B cell (primary cell): Measurements from ENCODE around the gene PCDHA13. TPM values are rescaled to one million over a fixed set of nuclear protein-coding genes. Genes with fewer than 3 reads are reported as not detected.

Source experiments
- ATAC-seq: fragments of 200-7000 bp; cut with Tn5 transposase; one replicate; pipeline ENCODE4 v1.10.0; 2021; ENCODE audit warnings: low read depth, mild to moderate bottlenecking, moderate number of reproducible peaks, moderate library complexity
- CTCF ChIA-PET: fragments of 350-600 bp; sonication (Branson Sonifier 250); formaldehyde crosslinking; loops from one replicate; lab custom pipeline; 2021; ENCODE audit warnings: antibody characterized with exemption, inconsistent platforms; lab: Charles Lee
- POLR2A ChIA-PET: fragments of 350-600 bp; sonication (Branson Sonifier 250); formaldehyde crosslinking; loops from one replicate; lab custom pipeline; 2021; ENCODE audit warnings: antibody characterized with exemption; lab: Charles Lee
- DNase-seq: peaks from one replicate; pipeline ENCODE4 v3.0.0; 2013
- H2AFZ ChIP-seq: 2 replicates; pipeline ENCODE4 v1.6.1; 2012; ENCODE audit warnings: mild to moderate bottlenecking, low read depth, low read length; ENCODE audit not compliant: insufficient read depth, poor library complexity, severe bottlenecking
- H3K27ac ChIP-seq, 2 donors: 1 replicate in 1 of 2; 2 replicates in 1 of 2; pipeline ENCODE4 v1.5.1; 2012 to 2013; ENCODE audit warnings: low read length in 2 of 2, mild to moderate bottlenecking in 2 of 2, moderate library complexity in 1 of 2
- H3K27me3 ChIP-seq, 4 experiments: fragments of 200-600 bp in 1 of 4; sonication (generic) in 1 of 4; replicated peaks in 1 of 4; 1 replicate in 2 of 4; 2 replicates in 2 of 4; pipeline versions ENCODE4 v1.6.1 to v1.7.0; 2013 to 2016; ENCODE audit warnings: low read length in 3 of 4, mild to moderate bottlenecking in 2 of 4, mixed read lengths in 1 of 4, moderate library complexity in 1 of 4; ENCODE audit not compliant: insufficient read depth in 4 of 4, control insufficient read depth in 3 of 4; ENCODE audit errors: control extremely low read depth in 1 of 4
- H3K36me3 ChIP-seq, 2 experiments: replicated peaks in 1 of 2; 1 replicate in 1 of 2; 2 replicates in 1 of 2; pipeline versions ENCODE4 v1.6.1 to v1.7.1; 2013; ENCODE audit warnings: low read length in 1 of 2; ENCODE audit not compliant: insufficient read depth in 2 of 2, control insufficient read depth in 1 of 2; ENCODE audit errors: control extremely low read depth in 1 of 2, extremely low read depth in 1 of 2
- H3K4me1 ChIP-seq, 2 donors: fragments of 200-600 bp in 1 of 2; sonication (generic) in 1 of 2; 1 replicate in 1 of 2; 2 replicates in 1 of 2; pipeline versions ENCODE4 v1.5.1 to v1.6.1; 2013 to 2017; ENCODE audit warnings: low read length in 2 of 2; ENCODE audit not compliant: control insufficient read depth in 2 of 2, insufficient read depth in 2 of 2
- H3K4me2 ChIP-seq: replicated peaks from 2 replicates; pipeline ENCODE3; 2012; ENCODE audit warnings: mild to moderate bottlenecking, low read depth, low read length; ENCODE audit not compliant: poor library complexity, severe bottlenecking
- H3K4me3 ChIP-seq, 5 experiments: fragments of 200-600 bp in 1 of 5; sonication (generic) in 1 of 5; 1 replicate in 3 of 5; 2 replicates in 2 of 5; pipeline versions ENCODE4 v1.5.1 to v1.7.0; 2011 to 2016; ENCODE audit warnings: low read length in 4 of 5, mild to moderate bottlenecking in 4 of 5, low read depth in 2 of 5, control low read depth in 1 of 5, moderate library complexity in 1 of 5; ENCODE audit not compliant: insufficient read depth in 1 of 5; ENCODE audit errors: control extremely low read depth in 1 of 5, extremely low read depth in 1 of 5
- H3K79me2 ChIP-seq: fragments of 200-600 bp; sonication (generic); one replicate; pipeline ENCODE4 v1.6.0; 2016; ENCODE audit warnings: low read length; ENCODE audit not compliant: control insufficient read depth, insufficient read depth
- H3K9ac ChIP-seq: fragments of 200-600 bp; sonication (generic); 2 replicates; pipeline ENCODE4 v1.6.1; 2017; ENCODE audit warnings: mild to moderate bottlenecking, low read length, moderate library complexity
- H3K9me3 ChIP-seq, 3 donors: one replicate each; pipeline versions ENCODE4 v1.6.1 to v1.7.1; 2013; ENCODE audit warnings: low read length in 2 of 3; ENCODE audit not compliant: control insufficient read depth in 2 of 3, insufficient read depth in 1 of 3; ENCODE audit errors: control extremely low read depth in 1 of 3
- H4K20me1 ChIP-seq: 2 replicates; pipeline ENCODE4 v1.6.0; 2012; ENCODE audit warnings: mild to moderate bottlenecking, low read length; ENCODE audit not compliant: insufficient read depth, control insufficient read depth, poor library complexity, severe bottlenecking
- H3K27ac Mint-ChIP-seq: one replicate; pipeline ENCODE4 v1.8.0; 2021; ENCODE audit warnings: mixed read lengths
- H3K27me3 Mint-ChIP-seq: one replicate; pipeline ENCODE4 v1.8.0; 2021; ENCODE audit warnings: mixed read lengths
- H3K4me1 Mint-ChIP-seq: one replicate; pipeline ENCODE4 v1.8.0; 2021; ENCODE audit warnings: mixed read lengths
- H3K4me3 Mint-ChIP-seq: one replicate; pipeline ENCODE4 v1.8.0; 2021; ENCODE audit warnings: mixed read lengths
- H3K9me3 Mint-ChIP-seq: one replicate; pipeline ENCODE4 v1.8.0; 2022; ENCODE audit warnings: mixed read lengths; ENCODE audit not compliant: insufficient read depth
- EZH2 ChIP-seq: IDR thresholded peaks from 2 replicates; pipeline ENCODE4 v1.6.1; 2012; ENCODE audit warnings: borderline replicate concordance, low read depth, mild to moderate bottlenecking, moderate library complexity, low read length; ENCODE audit not compliant: insufficient read depth, poor library complexity, severe bottlenecking
- WGBS: methylation state at CpG from one replicate; pipeline ENCODE4 v1.1.5; 2013; ENCODE audit warnings: missing lambda C conversion rate; ENCODE audit not compliant: insufficient coverage; 5-methylcytosine and 5-hydroxymethylcytosine counted together
- intact Hi-C: fragments of 100-400 bp; cut with micrococcal nuclease; formaldehyde crosslinking; loops from one replicate; pipeline ENCODE4 v1.10.0; 2022
- polyA minus RNA-seq: library from RNA; depleted of rRNA, polyadenylated mRNA; stranded (reverse); fragments of >200 nt; gene quantifications from 2 replicates; pipeline ENCODE4 v1.2.3, GENCODE V29; 2012
- polyA plus RNA-seq: library from polyadenylated mRNA; depleted of rRNA; stranded (reverse); fragments of >200 nt; gene quantifications from 2 replicates; pipeline ENCODE4 v1.2.3, GENCODE V29; 2012
- total RNA-seq, 2 donors: library from RNA; stranded (reverse); fragments of 120-200 nt in 1 of 2; gene quantifications; 1 replicate in 1 of 2; 2 replicates in 1 of 2; pipeline versions ENCODE4 v1.2.3 to v1.2.4, GENCODE V29; 2013 to 2022
- TF ChIP-seq, protein P1 (sequence below): fragments of 200-600 bp; IDR thresholded peaks from one replicate; pipeline ENCODE4 v1.8.0; 2022; ENCODE audit warnings: antibody characterized with exemption, mild to moderate bottlenecking

PCDHA13 gene, protein sequence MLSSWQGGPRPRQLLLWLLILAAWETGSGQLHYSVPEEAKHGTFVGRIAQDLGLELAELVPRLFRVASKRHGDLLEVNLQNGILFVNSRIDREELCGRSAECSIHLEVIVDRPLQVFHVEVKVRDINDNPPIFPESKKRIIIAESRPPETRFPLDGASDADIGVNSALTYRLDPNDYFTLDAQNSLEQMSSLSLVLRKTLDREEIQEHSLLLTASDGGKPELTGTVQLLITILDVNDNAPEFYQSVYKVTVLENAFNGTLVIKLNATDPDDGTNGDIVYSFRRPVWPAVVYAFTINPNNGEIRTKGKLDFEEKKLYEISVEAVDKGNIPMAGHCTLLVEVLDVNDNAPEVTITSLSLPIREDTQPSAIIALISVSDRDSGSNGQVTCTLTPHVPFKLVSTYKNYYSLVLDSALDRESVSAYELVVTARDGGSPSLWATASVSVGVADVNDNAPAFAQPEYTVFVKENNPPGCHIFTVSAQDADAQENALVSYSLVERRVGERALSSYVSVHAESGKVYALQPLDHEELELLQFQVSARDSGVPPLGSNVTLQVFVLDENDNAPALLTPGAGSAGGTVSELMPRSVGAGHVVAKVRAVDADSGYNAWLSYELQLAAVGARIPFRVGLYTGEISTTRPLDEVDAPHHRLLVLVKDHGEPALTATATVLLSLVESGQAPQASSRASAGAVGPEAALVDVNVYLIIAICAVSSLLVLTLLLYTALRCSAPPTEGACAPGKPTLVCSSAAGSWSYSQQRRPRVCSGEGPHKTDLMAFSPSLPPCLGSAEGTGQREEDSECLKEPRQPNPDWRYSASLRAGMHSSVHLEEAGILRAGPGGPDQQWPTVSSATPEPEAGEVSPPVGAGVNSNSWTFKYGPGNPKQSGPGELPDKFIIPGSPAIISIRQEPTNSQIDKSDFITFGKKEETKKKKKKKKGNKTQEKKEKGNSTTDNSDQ
- total RNA-seq (not detected in 2 replicates), polyA plus RNA-seq (not detected in 2 replicates), polyA minus RNA-seq (not detected in 2 replicates)
- total RNA-seq (2013): not detected

- Histone ChIP-seq H3K79me2 (no peaks in the 10 kb centered on the region), H2AFZ (no peak within 1 kb of the TSS), H3K9me3 (peaks cover 3 to 33% (median 9%) of the 10 kb centered on the region in 3 donors), H3K4me3 (no peak within 1 kb of the TSS), H3K4me1 (no peaks in the 10 kb centered on the region), H4K20me1 (no peaks in the 10 kb centered on the region), H3K9ac (no peak within 1 kb of the TSS), H3K4me2 (no peak within 1 kb of the TSS), H3K27me3 (peaks cover 0 to 13% (median 5%) of the 10 kb centered on the region in 4 experiments), H3K27ac (no peak within 1 kb of the TSS), H3K36me3 (no peaks in the 10 kb centered on the region)
- intact Hi-C loops: no loop called here
- H3K4me1 Mint-ChIP-seq: no peaks in the 10 kb centered on the region
- CTCF ChIA-PET: no interaction called here
- TF ChIP-seq, protein P1, sequence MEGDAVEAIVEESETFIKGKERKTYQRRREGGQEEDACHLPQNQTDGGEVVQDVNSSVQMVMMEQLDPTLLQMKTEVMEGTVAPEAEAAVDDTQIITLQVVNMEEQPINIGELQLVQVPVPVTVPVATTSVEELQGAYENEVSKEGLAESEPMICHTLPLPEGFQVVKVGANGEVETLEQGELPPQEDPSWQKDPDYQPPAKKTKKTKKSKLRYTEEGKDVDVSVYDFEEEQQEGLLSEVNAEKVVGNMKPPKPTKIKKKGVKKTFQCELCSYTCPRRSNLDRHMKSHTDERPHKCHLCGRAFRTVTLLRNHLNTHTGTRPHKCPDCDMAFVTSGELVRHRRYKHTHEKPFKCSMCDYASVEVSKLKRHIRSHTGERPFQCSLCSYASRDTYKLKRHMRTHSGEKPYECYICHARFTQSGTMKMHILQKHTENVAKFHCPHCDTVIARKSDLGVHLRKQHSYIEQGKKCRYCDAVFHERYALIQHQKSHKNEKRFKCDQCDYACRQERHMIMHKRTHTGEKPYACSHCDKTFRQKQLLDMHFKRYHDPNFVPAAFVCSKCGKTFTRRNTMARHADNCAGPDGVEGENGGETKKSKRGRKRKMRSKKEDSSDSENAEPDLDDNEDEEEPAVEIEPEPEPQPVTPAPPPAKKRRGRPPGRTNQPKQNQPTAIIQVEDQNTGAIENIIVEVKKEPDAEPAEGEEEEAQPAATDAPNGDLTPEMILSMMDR: no peak
- no peak for TF ChIP-seq EZH2
- no peak within 1 kb of the TSS for H3K4me3 Mint-ChIP-seq
- H3K27ac Mint-ChIP-seq: no peak within 1 kb of the TSS
- 28% methylated on average over 20 of the region's 35 CpGs for WGBS
- POLR2A ChIA-PET: no interaction called here
- peaks cover 20% of the 10 kb centered on the region for H3K27me3 Mint-ChIP-seq
- peaks cover 8% of the 10 kb centered on the region for H3K9me3 Mint-ChIP-seq
- DNase-seq (no peak), ATAC-seq (no peak)
Observed at GRCh38 chr5:140881889-140882590, at the start of gene PCDHA13. PCDHA13 (plus strand) TSS chr5:140882124; CDS start chr5:140882269, 145 bp downstream.
